Neural progenitor cell (in vitro differentiated cells): Measurements from ENCODE around the gene GJA4. TPM values are rescaled to one million over a fixed set of nuclear protein-coding genes. Genes with fewer than 3 reads are reported as not detected.

Source experiments
- DNase-seq: peaks from one replicate; pipeline ENCODE4 v3.0.0-alpha.2; 2016; ENCODE audit warnings: low spot score
- H2AFZ ChIP-seq: fragments of 200-600 bp; sonication (generic); replicated peaks from 2 replicates; pipeline ENCODE4 v1.6.1; 2016; ENCODE audit warnings: antibody characterized with exemption
- H3F3A ChIP-seq: fragments of 200-600 bp; sonication (generic); 2 replicates; pipeline ENCODE4 v1.6.1; 2016; ENCODE audit warnings: antibody characterized with exemption, low read depth
- H3K27ac ChIP-seq: fragments of 200-600 bp; sonication (generic); 2 replicates; pipeline ENCODE4 v1.5.1; 2016; ENCODE audit warnings: mild to moderate bottlenecking
- H3K27me3 ChIP-seq: fragments of 200-600 bp; sonication (generic); 2 replicates; pipeline ENCODE4 v1.6.1; 2016; ENCODE audit warnings: mild to moderate bottlenecking, moderate library complexity
- H3K36me3 ChIP-seq: fragments of 200-600 bp; sonication (generic); 2 replicates; pipeline ENCODE4 v1.5.1; 2016
- H3K4me1 ChIP-seq: fragments of 200-600 bp; sonication (generic); 2 replicates; pipeline ENCODE4 v1.6.1; 2016; ENCODE audit warnings: mixed run types
- H3K4me2 ChIP-seq: fragments of 200-600 bp; sonication (generic); 2 replicates; pipeline ENCODE4 v1.6.1; 2016
- H3K4me3 ChIP-seq: fragments of 200-600 bp; sonication (generic); 2 replicates; pipeline ENCODE4 v1.5.1; 2016
- H3K79me2 ChIP-seq: fragments of 200-600 bp; sonication (generic); 2 replicates; pipeline ENCODE4 v1.6.1; 2016; ENCODE audit warnings: low read depth
- H3K9ac ChIP-seq: fragments of 200-600 bp; sonication (generic); 2 replicates; pipeline ENCODE4 v1.6.1; 2016
- H3K9me3 ChIP-seq: fragments of 200-600 bp; sonication (generic); 2 replicates; pipeline ENCODE4 v1.5.1; 2016; ENCODE audit warnings: low read depth
- H4K20me1 ChIP-seq: fragments of 200-600 bp; sonication (generic); 2 replicates; pipeline ENCODE4 v1.6.1; 2016; ENCODE audit warnings: low read depth
- H3K27ac Mint-ChIP-seq: 3 replicates; pipeline ENCODE4 v1.8.0; 2021; ENCODE audit warnings: mixed read lengths
- H3K27me3 Mint-ChIP-seq: 2 replicates; pipeline ENCODE4 v1.8.0; 2022; ENCODE audit warnings: low read depth, mild to moderate bottlenecking, inconsistent platforms, moderate library complexity, mixed read lengths; ENCODE audit not compliant: insufficient read depth
- H3K36me3 Mint-ChIP-seq: 3 replicates; pipeline ENCODE4 v1.8.0; 2021; ENCODE audit warnings: mixed read lengths
- H3K4me1 Mint-ChIP-seq: 3 replicates; pipeline ENCODE4 v1.8.0; 2021; ENCODE audit warnings: mixed read lengths
- H3K4me3 Mint-ChIP-seq: 3 replicates; pipeline ENCODE4 v1.8.0; 2021; ENCODE audit warnings: mild to moderate bottlenecking, moderate library complexity, mixed read lengths
- H3K9me3 Mint-ChIP-seq: 3 replicates; pipeline ENCODE4 v1.8.0; 2020; ENCODE audit warnings: mixed read lengths
- EZH2 ChIP-seq: fragments of 200-600 bp; sonication (generic); IDR thresholded peaks from 2 replicates; pipeline ENCODE4 v1.6.1; 2017; ENCODE audit warnings: antibody characterized with exemption, mild to moderate bottlenecking, moderate library complexity
- EZH2phosphoT487 ChIP-seq: fragments of 200-600 bp; sonication (generic); IDR thresholded peaks from 2 replicates; pipeline ENCODE4 v1.6.1; 2017; ENCODE audit warnings: antibody characterized with exemption
- total RNA-seq: library from RNA; depleted of rRNA; stranded (reverse); fragments of >200 nt; gene quantifications from 2 replicates; pipeline ENCODE4 v1.2.3, GENCODE V29; 2015; ENCODE audit warnings: low replicate concordance
- TF ChIP-seq, protein P1 (sequence below): fragments of 200-600 bp; sonication (generic); IDR thresholded peaks from 2 replicates; pipeline ENCODE4 v1.5.1; 2017; ENCODE audit warnings: antibody characterized with exemption, mild to moderate bottlenecking

GJA4 gene
- not detected in 2 replicates for total RNA-seq

DNA sequence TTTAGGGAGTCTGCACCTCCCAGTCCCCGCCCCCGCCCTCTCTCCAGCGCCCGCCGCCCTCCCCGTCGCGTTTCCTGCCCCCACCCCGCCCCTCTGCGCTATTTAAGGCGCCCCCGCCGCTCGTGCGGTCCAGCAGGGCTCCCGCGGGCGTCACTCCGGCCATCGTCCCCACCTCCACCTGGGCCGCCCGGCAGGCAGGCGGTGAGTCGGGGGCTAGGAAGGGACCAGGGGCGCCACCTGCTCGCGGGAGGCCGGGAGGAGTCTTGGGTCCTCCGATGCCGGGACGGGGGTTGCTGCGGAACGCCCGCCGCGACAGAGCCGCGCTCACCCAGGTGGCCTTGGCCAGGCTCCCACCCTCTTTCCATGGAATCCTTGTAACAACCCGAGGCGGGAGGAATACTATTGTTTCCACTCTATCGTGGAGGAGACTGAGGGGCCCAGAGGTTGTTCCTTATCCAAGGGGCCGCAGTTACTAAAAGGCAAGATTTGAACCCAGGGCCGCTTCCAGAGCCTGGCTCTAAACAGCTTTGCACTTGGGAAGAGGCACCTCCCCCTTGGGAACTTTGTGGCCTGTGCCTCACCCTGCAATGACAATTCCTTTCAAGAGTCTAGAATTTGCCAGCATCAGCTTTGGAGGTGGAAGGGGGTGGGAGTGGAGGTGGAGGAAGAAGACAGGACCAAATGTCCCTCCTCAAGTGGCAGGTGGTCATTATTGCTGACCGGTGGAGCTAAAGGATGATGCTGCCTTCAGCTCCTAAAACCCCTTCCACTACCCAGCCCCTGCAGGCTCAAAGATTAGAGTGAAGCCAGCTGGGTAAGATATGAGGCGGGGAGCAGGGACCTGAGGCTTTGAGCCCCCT lies at the start of gene GJA4:
Gene GJA4, plus strand, starts transcription at position 132 of the 860 bp plus-strand sequence. CDS start 1,215 bp downstream, outside the sequence.
- Histone ChIP-seq H4K20me1 (peaks cover 10% of the 10 kb centered on the region), H3F3A (no peaks in the 10 kb centered on the region), H2AFZ (no peak within 1 kb of the TSS), H3K27ac (no peak within 1 kb of the TSS), H3K4me1 (peaks cover 9% of the 10 kb centered on the region), H3K36me3 (no peaks in the 10 kb centered on the region), H3K9me3 (no peaks in the 10 kb centered on the region), H3K4me2 (peak within 1 kb of the TSS; percentile 77), H3K9ac (no peak within 1 kb of the TSS), H3K27me3 (peaks cover 74% of the 10 kb centered on the region), H3K79me2 (no peaks in the 10 kb centered on the region), H3K4me3 (peak within 1 kb of the TSS; percentile 43)
- peaks cover 15% of the 10 kb centered on the region for H3K27me3 Mint-ChIP-seq
- peaks cover 3% of the 10 kb centered on the region for H3K9me3 Mint-ChIP-seq
- peaks cover 24% of the 10 kb centered on the region for H3K4me1 Mint-ChIP-seq
- TF ChIP-seq EZH2phosphoT487, result no peak
- TF ChIP-seq, protein P1, sequence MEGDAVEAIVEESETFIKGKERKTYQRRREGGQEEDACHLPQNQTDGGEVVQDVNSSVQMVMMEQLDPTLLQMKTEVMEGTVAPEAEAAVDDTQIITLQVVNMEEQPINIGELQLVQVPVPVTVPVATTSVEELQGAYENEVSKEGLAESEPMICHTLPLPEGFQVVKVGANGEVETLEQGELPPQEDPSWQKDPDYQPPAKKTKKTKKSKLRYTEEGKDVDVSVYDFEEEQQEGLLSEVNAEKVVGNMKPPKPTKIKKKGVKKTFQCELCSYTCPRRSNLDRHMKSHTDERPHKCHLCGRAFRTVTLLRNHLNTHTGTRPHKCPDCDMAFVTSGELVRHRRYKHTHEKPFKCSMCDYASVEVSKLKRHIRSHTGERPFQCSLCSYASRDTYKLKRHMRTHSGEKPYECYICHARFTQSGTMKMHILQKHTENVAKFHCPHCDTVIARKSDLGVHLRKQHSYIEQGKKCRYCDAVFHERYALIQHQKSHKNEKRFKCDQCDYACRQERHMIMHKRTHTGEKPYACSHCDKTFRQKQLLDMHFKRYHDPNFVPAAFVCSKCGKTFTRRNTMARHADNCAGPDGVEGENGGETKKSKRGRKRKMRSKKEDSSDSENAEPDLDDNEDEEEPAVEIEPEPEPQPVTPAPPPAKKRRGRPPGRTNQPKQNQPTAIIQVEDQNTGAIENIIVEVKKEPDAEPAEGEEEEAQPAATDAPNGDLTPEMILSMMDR, result no peak
- TF ChIP-seq EZH2, result peak; percentile 33
- no peak within 1 kb of the TSS for H3K4me3 Mint-ChIP-seq
- DNase-seq, result peak; percentile 33
- H3K36me3 Mint-ChIP-seq, result peaks cover 2% of the 10 kb centered on the region
- no peak within 1 kb of the TSS for H3K27ac Mint-ChIP-seq

DNA sequence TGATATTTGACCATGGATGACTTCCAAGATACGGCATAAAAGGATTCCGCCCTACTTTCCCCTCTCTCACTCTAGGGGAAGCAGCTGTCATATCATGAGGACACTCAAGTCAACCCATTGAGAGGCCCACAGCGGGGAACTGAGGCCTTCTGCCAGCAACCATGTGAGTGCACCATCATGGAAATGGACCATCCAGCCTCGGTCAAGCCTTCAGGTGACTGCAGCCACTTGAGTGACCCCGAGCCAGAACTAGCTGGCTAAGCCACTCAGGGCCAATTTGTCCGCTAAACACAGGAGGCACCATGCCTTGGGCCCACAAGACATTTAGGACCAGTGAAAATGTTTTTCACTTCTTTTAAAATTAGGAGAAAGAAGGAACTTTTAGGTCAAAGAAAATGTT lies 49.0 kb upstream of the GJA4 start:
- no peak overlapping the region for H3K4me3 Mint-ChIP-seq

DNA sequence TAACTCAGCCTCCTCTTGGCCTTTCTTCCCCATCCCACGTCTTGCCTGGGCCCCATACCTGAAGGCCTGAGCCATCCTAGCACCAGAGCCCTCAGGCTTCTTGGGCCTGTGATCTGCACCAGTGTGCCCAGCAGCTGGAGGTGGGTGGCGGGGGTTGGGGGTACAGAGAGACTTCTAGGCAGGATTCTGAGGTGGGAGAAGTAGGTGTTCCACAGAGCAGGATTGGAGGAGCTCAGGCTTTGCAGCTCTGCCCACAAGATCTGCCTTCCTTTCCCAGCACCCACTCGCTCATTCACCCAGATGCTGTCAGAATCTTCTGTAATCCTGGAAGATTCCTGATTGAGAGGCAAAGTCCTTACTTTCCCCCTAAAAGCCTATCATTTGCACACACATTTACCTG lies 47.9 kb upstream of the GJA4 start:
- Histone ChIP-seq H3K79me2 (no peaks in the 10 kb centered on the region), H3K27ac (no peak overlapping the region), H3K9ac (no peak overlapping the region), H3K4me2 (no peak overlapping the region), H3K36me3 (no peaks in the 10 kb centered on the region), H3K4me1 (peaks cover 8% of the 10 kb centered on the region), H3K27me3 (peaks cover 15% of the 10 kb centered on the region), H2AFZ (no peak overlapping the region), H3F3A (peaks cover 10% of the 10 kb centered on the region), H4K20me1 (no peaks in the 10 kb centered on the region), H3K4me3 (no peak overlapping the region), H3K9me3 (no peaks in the 10 kb centered on the region)
- H3K36me3 Mint-ChIP-seq, result no peaks in the 10 kb centered on the region
- peaks cover 24% of the 10 kb centered on the region for H3K4me1 Mint-ChIP-seq
- no peak overlapping the region for H3K4me3 Mint-ChIP-seq
- peaks cover 29% of the 10 kb centered on the region for H3K27me3 Mint-ChIP-seq
- H3K9me3 Mint-ChIP-seq, result no peaks in the 10 kb centered on the region
- TF ChIP-seq EZH2phosphoT487, result no peak
- no peak for TF ChIP-seq EZH2
- TF ChIP-seq, protein P1, result no peak
- H3K27ac Mint-ChIP-seq, result no peak overlapping the region
- DNase-seq, result no peak

More for the DNA sequence above, 49.0 kb upstream of the GJA4 start:
- Mint-ChIP-seq H3K9me3 (no peaks in the 10 kb centered on the region), H3K36me3 (no peaks in the 10 kb centered on the region), H3K4me1 (peaks cover 28% of the 10 kb centered on the region), H3K27me3 (peaks cover 31% of the 10 kb centered on the region), H3K27ac (no peak overlapping the region)
- no peak overlapping the region for H3K4me2 ChIP-seq
- TF ChIP-seq EZH2phosphoT487, result no peak
- no peak overlapping the region for H3K4me3 ChIP-seq
- H3K4me1 ChIP-seq, result peaks cover 13% of the 10 kb centered on the region
- H3K9me3 ChIP-seq, result no peaks in the 10 kb centered on the region
- H2AFZ ChIP-seq, result no peak overlapping the region
- no peaks in the 10 kb centered on the region for H4K20me1 ChIP-seq
- H3K27ac ChIP-seq, result no peak overlapping the region
- no peaks in the 10 kb centered on the region for H3K79me2 ChIP-seq
- peaks cover 15% of the 10 kb centered on the region for H3K27me3 ChIP-seq
- no peak for DNase-seq
- no peaks in the 10 kb centered on the region for H3K36me3 ChIP-seq
- H3F3A ChIP-seq, result peaks cover 10% of the 10 kb centered on the region
- no peak overlapping the region for H3K9ac ChIP-seq

DNA sequence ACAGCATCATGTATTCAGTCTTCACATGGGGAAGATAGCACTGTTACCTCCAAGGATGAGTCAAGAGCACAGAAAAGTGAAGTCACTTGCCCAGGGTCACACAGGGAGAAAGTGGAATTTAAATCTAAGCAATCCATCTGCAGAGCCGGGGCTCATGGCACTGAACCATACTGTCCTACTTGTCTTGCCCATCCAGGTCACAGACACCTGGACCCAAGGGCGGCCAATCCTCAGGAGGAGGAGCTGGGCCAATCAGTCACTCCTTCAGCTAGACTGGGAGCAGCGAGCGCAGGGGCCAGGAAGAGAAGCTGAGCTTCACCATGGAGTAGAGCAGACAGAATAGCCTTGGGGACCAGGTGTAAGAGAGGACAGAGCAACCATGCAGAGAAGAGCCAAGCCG lies 47.1 kb upstream of the GJA4 start:
- peaks cover 30% of the 10 kb centered on the region for H3K27me3 Mint-ChIP-seq
- H4K20me1 ChIP-seq, result no peaks in the 10 kb centered on the region
- H3K27ac ChIP-seq, result no peak overlapping the region
- no peak overlapping the region for H2AFZ ChIP-seq
- peaks cover 8% of the 10 kb centered on the region for H3F3A ChIP-seq
- peaks cover 20% of the 10 kb centered on the region for H3K4me1 Mint-ChIP-seq
- TF ChIP-seq EZH2phosphoT487 (no peak), EZH2 (no peak)
- TF ChIP-seq, protein P1, result no peak
- no peak overlapping the region for H3K4me3 Mint-ChIP-seq
- no peak overlapping the region for H3K9ac ChIP-seq
- no peaks in the 10 kb centered on the region for H3K9me3 Mint-ChIP-seq
- peaks cover 15% of the 10 kb centered on the region for H3K27me3 ChIP-seq
- no peaks in the 10 kb centered on the region for H3K36me3 ChIP-seq
- H3K4me3 ChIP-seq, result no peak overlapping the region
- no peak for DNase-seq
- H3K79me2 ChIP-seq, result no peaks in the 10 kb centered on the region
- H3K4me2 ChIP-seq, result no peak overlapping the region
- H3K9me3 ChIP-seq, result no peaks in the 10 kb centered on the region
- no peak overlapping the region for H3K27ac Mint-ChIP-seq
- H3K36me3 Mint-ChIP-seq, result no peaks in the 10 kb centered on the region
- peaks cover 10% of the 10 kb centered on the region for H3K4me1 ChIP-seq
